Right ventricle myocardium superior (tissue), 1 donor: ENCODE measurements around the gene ZNF609. TPM values are rescaled to one million over a fixed set of nuclear protein-coding genes. Genes with fewer than 3 reads are reported as not detected.

Experiments
- ATAC-seq: fragments of 200-7000 bp; cut with Tn5 transposase; one replicate; pipeline ENCODE4 v1.9.1; 2020; ENCODE audit warnings: mild to moderate bottlenecking; ENCODE audit not compliant: poor library complexity
- DNase-seq: peaks from one replicate; pipeline ENCODE4 v3.0.0-alpha.2; 2020
- intact Hi-C: fragments of 100-400 bp; cut with DNase I; formaldehyde crosslinking; loops from one replicate; pipeline ENCODE4 v1.11.2; 2022
- total RNA-seq: library from RNA; stranded (reverse); fragmentation: NEBNext Ultra II Directional; extraction: Animal tissue kit (Norgen Biotek cat#: 25700); gene quantifications from one replicate; pipeline ENCODE4 v1.2.1, GENCODE V29; 2021
- donor health status: DM: no; HTN: yes; CAD: no; lungs with severe emphysema.

Gene ZNF609
- total RNA-seq, 1 donor from 2014 or later, result 15.5 TPM

DNA sequence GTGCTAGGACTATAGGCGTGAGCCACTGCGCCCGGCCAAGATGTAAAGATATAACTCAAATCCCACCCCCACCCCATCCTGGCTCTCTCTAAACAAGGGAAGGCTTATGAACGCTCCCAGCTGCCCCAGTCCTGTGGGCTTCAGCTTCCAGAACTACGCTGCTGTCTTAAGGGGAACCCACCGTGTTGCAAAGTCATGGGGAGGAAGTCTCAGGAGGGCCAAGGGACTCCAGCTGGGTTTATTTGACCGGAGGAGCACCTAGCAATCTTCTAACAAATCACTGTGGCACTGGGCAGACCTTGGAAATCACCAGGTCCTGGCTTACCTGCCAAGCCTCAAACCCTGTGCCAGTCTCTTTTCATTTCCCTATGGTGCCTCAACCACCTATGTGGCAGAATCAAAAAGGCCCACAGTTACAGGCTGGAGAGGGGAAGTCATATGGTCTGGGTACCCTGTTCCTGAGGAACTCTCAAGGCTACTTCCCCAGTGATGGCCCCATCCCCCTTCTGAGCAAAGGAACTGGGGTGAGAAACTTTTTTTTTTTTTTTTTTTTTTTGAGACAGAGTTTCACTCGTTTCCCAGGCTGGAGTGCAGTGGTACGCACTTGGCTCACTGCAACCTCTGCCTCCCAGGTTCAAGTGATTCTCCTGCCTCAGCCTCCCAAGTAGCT lies 231.7 kb downstream of the ZNF609 start:
- intact Hi-C loops, result no loop called here
- DNase-seq (no peak), ATAC-seq (peak; percentile 26)

DNA sequence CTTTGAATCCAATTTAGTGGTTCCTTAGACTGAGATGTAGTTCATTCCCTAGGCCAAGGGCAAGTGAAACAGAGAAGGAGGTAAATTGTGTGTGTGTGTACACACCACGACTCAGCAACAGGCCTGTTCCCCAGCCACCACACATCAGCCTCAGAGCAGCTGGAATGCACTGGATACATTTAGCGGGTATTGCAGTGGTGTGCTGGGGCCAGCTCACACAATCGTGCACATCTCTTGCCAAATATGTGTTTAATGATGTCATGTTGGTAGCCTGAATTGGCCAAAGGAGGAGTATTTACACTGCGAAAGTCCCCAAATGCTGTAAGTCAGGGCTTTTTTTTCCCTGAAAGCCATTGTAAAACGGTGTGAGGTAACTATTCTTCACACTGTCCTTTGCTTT lies 232.8 kb downstream of the ZNF609 start:
- intact Hi-C loops, result no loop called here
- ATAC-seq (peak; percentile 48), DNase-seq (peak; percentile 62)

DNA sequence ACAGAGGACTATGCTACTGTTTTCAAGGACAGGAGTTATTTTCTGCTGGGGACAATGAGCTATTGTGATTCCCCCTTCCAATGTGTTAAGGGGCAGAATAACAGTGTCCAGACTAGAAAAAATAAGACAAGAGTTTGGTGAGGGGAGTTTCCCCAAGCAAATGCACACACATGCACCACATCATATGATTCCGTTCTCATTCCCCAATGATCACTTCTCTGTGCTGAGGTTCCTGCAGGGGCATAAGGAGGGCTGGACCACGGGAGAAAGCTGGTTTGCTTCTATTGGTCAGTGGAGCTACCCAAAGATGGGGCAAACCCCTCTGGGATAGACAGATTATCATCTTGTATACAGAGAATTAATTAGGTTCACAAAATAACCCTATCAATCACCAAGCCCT lies 234.4 kb downstream of the ZNF609 start:
- no peak for ATAC-seq
- DNase-seq, result no peak

DNA sequence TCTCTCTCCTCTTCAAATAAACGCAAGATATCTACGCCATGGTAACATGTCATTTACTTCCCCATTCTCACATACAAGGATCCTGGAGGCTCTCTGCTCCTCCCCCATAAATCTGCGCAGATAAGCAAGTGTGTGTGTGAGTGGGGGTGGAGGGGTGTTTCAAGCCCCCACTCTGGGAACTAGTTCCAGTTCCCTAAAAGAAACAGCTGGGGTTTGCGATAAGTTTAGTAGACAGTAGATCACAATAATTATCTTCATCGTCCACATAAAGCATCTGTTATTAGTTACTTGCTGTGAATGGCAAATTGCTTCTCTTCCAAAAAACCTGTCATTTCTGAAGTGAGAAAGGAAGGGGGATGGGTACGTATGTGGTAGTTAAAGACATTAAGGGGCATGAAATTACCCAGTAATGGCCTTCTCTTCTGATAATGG lies 235.2 kb downstream of the ZNF609 start:
- intact Hi-C loops, result no loop called here
- DNase-seq (no peak), ATAC-seq (peak; percentile 9)

More for the DNA sequence above, 234.4 kb downstream of the ZNF609 start:
- intact Hi-C loops, result no loop called here

DNA sequence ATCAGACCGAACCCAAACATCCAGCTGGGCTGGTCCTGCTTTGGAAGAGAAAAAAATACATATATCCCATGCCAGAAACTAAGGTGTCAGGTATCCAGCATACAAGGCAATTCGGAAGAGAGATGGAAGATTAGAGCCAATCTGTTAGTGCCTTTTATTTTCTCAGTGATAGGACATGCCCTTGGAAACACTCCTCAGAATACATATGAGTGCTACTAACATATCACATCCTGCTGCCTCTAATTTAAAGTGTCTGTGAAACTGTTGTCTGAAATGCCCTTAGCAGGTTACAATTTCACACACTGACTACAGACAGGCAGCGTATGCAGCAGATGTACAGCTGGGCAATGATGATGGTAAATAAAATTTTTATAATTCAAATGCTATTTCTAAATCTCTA lies 236.1 kb downstream of the ZNF609 start:
- ATAC-seq (no peak), DNase-seq (no peak)
- intact Hi-C loops, result no loop called here

DNA sequence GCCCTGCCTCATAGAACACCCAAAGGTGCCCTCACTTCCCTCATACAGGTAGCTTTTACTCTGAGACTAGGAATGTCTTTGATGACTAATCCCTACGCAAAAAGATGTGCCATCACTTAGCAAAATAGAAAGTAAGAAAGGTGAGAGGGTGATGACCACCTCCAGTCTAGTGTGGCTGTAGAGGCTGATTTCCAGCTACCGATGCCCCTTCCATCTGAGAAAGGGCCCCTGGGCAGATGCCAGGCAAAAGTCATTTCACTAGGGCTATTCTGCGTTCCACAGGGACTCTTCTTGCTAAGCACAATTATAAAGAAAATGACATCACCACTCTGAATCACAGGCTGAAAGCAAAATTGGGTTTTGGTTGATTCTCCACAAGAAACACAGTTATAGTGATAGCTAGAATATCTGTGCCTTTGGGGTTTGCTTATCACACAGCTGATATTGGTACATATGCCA lies 237.6 kb downstream of the ZNF609 start:
- DNase-seq (no peak), ATAC-seq (no peak)

DNA sequence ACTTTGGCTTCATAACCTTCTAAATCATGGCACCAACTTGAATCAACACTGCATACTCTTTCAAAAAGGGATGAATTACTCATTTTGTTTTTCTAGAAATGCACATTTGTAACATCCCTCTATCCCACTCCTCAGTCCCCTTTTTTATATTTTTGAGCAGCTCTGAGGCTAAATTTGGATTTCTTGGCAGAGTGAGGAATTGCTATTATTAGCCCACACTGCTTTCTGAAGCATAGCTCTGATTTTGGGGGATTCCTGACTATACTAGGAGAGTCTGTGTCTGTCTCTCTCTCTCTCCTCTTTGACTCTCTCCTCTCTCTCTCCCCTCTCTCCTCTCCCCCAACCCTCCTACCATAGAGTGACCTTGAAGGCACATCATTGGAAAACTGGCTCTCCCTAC lies 238.4 kb downstream of the ZNF609 start:
- no peak for DNase-seq
- intact Hi-C loops, result no loop called here
- ATAC-seq, result no peak

More for the DNA sequence above, 237.6 kb downstream of the ZNF609 start:
- intact Hi-C loops, result no loop called here

DNA sequence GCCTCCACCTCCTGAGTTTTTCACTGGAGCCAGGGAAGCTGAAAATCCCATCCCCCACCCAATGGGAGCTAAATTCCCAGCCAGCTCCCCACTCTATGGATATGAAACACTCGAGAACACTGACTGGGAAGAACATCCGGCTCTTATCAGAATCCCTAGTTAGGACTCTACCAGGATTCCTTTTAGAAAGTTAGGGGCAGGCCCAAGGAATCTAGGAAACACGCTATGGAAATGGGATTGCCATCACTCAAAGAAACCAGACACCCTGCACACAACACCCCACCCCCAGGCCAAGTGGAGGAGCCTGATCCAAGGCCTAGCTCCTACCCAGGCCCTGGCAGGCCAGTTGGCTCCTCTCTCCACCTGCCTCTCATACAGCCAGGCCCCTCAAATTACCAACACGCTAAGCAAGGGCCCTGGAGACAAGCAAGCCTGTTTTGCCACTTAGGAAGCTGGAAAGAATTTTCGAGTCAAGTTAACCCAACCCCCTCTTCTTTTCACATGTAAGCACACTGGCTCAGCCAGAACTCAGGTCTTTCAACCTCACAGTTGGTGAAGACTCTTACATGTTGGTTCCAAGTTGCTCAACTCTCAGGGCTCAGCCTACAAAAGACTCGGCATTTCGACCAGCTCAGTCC lies 239.5 kb downstream of the ZNF609 start:
- ATAC-seq (peak; percentile 26), DNase-seq (peak; percentile 70)
- intact Hi-C loops, result no loop called here

DNA sequence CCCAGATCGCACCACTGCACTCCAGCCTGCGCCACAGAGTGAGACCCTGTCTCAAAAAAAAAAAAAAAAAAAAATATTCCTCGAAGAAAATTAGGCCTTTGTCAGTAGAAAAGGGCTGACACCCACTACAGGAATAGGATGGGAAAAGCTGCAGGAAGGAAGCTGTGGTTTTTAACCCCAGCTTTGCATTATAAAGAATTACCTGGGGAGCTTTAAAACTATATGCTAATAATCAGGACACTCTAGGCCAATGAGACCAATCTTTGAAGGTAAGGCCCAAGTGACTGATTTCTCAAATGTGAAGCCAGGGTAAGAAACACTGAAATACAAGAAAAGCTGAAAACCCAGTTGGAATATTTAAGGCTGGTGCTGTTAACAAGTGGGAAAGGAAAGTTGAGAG lies 240.7 kb downstream of the ZNF609 start:
- intact Hi-C loops, result no loop called here
- no peak for DNase-seq
- no peak for ATAC-seq

DNA sequence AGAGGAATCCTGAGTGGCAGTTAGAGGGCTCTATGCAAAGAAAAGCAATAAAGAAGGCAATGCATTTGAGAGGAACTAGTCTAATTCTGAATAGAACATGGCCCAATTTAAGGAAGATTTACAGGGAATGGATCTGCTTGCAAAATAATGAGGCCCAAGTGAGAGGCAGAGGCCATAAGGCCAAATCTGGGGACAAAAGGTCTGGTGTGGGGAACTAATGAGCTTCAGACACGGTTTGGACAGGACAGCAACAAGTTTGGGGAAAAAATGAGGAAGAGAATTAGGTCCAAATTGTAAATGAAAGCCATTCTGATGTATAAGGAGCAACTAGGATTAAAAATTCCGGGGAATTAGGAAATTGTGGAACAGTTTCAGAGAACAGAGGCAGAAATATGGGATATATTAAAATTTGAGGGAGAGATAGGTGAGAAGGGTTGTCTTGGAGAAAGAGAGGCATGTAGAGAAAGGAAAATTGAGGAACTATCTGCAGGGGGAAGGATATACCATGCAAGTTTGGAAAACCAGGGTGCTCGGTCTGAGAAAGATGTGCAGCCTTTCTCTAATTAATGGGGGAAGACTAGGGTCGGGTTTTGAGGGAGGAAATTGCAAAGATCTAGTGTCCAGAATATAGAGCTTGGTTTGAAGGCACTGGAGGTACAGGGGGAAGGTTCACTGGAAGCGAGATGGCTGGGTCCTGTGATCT lies 241.3 kb downstream of the ZNF609 start:
- intact Hi-C loops, result no loop called here
- ATAC-seq, result no peak
- no peak for DNase-seq

DNA sequence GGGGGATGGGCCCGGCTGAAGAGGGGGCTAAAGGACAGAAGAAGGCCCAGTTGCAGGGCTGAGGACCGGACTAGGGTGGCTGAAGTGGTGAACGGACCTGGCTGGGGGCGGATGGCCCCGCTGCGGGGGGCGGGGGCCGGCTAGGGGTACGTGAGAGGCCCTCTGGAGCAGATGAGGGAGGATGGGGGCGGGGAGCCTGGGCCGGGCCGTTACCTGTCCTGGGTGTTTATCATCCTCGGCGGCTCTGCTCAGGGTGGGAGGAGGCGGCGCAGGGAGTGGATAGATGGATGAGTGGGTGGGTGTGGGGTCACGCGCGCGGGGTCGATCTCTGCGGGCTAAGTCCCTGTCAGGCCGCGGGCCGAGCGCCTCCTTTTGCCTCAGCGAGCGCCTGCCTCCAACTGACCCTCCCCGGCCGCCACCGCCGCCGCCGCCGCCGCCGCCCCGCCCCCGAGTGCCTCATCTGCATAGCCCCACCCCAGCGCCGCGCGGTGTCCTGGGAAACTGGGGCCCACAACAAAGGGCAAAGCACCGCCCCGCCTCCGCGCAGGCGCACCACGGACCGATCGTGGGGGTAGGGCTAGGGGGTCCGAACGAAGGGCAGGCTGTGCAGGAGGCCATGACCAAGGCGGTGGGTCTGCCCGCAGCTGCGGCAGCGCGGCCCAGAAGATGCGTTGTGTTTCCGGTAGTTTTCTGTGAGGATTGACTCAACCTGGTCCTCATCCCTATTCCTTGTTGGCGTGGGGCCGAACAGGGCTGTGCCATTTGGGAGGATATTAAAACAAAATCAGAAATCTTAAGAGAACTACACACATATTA lies 242.6 kb downstream of the ZNF609 start:
- DNase-seq (peak; percentile 99), ATAC-seq (peak; percentile 96)
- intact Hi-C loops, result no loop called here

DNA sequence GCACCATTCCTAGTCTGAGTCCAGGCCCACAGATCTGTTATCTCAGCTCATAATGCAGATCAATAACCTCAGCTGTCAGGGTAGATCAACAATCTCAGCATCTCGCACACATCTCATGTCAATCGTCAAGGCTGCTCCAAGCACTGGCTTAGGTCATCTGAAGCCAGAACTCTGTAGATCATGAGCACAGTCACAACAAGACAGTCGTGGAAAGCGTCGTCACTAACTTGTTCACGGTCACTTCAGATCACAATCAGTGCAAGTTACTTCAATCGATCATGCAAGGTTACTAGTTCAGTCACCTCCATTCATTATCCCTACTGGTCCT lies 243.2 kb downstream of the ZNF609 start:
- intact Hi-C loops, result no loop called here
- DNase-seq (no peak), ATAC-seq (no peak)

DNA sequence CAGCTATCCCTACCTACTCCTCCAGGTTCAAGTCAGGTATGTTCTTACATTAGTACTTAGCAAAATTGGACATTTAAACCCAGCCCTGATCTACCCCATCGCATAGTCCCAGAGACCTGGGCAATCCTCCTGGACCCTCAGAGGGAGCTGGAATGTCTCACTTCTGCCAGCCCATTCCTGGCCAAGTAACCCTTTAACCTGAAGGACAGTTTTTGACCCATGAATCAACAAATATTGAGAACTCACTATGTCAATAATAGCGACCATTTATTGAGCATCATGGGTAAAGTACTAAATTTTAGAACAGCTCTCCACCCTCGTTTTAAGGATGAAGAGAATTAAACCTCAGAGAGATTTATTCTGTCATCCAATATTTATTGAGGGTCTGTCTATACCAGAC lies 244.6 kb downstream of the ZNF609 start:
- ATAC-seq (no peak), DNase-seq (no peak)
- intact Hi-C loops, result no loop called here

DNA sequence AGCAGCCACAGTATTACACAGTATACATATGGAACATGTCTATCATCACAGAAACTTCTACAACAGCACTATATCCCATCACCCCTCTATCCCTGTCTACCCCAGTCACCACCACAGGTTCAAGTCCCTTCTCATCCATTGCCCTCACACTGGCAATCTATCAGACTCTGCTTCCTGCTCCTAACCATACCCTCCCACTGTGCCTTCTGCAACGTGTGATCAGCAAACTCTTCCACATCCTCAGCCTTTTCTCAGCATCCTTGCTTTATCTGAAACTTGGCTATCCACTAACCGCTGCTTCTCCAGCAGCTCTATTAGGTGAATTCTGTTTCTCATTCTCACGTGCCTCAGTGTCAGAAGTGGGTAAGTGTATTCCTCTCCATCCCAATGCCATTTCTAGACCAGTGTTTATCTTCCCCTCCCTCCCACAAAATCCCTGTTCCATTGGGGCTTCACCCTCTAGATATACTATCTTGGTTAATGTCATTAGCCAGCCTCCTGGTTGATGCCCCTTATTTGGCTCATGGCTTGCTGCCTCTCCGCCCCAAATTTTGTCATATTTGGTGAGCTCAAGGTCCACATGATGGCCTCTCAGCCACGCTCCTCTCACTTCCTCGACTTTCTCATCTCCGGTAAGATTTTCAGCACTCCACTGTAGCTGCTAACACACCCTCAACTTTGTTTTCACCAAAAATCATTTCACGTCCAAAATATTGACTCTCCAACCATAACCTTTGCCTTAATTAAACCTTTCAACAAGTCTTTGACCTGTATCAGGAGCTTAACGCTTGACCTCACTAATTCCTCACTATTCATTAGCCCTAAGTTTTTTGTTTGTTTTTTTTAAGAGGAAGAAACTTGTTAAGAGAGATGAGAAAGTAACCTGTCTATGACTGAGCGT lies 245.9 kb downstream of the ZNF609 start:
- intact Hi-C loops, result no loop called here
- DNase-seq (no peak), ATAC-seq (no peak)

DNA sequence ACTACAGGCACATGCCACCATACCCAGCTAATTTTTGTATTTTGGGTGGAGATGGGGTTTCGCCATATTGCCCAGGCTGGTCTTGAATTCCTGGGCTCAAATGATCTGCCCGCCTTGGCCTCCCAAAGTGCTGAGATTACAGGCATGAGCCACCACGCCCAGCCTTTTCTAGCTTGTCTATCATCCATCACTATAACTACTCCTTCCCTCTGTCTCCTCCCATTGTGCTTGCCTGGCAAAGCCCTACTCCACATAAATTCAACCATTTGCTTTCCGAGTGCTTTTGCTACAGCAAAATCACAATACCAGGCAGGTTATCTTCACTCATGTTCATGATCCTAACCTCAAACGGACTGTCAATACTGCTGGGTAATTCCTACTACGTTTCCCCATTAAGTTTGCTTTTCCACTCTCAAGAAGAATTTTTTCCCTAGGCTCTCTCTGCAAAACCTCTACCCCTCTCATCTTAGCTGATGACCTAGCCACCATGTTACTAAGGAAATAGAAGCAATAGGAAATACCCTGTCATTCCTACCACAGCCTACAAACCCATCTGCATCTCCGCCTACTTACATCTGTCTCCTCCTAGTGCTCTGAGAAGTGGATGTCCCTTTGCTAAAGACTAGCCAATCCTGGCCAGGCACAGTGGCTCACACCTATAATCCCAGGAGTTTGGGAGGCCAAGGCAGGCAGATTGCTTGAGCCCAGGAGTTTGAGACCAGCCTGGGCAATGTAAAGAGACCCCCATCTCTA lies 250.5 kb downstream of the ZNF609 start:
- DNase-seq, result no peak
- no peak for ATAC-seq
- intact Hi-C loops, result no loop called here

DNA sequence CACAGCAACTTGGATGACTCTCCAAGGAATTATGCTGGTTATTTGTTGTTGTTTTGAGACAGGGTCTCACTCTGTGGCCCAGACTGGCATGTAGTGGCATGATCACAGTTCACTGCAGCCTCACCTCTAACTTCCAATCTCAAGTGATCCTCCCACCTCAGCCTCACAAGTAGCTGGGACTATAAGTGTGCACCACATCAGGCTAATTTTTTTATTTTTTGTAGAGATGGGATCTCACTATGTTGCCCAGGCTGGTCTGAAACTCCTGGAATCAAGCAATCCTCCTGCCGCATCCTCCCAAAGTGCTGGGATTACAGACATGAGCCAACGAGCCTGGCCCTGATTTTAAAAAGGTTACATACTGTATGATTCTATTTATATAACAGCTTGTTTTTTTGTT lies 252.0 kb downstream of the ZNF609 start:
- ATAC-seq, result no peak
- no peak for DNase-seq
- intact Hi-C loops, result no loop called here

DNA sequence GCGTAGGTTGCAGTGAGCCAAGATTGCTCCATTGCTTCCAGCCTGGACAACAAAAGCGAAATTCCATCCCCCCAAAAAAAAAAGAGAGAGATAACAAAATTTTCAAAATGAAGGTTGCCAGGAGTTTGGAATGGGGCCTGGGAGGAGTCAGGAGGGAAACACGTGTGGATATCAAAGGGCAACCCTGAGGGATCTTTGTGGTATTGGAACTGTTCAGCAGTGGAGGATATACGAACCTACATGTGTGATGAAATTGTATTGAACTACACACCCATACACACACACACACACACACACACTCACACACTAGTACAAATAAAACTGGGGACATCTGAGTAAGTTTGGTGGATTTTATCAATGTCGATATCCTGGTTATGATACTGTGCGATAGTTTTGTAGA lies 253.2 kb downstream of the ZNF609 start:
- no peak for ATAC-seq
- intact Hi-C loops, result no loop called here

DNA sequence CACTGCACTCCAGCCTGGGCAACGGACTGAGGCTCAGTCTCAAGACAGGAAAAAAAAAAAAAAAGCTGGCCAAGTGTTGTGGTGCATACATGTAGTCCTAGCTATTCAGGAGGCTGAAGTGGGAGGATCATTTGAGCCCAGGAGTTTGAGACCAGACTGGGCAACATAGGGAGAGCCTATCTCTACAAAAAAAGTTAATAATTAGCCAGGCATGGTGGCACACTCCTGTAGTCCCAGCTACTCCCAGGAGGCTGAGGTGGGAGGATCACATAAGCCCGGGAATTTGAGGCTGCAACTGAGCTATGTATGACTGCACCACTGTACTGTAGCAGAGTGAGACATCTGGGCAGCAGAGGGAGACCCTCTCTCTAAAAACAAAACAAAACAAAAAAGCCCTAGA lies 256.1 kb downstream of the ZNF609 start:
- intact Hi-C loops, result no loop called here
- DNase-seq (no peak), ATAC-seq (no peak)

More for the DNA sequence above, 253.2 kb downstream of the ZNF609 start:
- no peak for DNase-seq
